ENCODE results near the gene NBPF3. TPM values are rescaled to one million over a fixed set of nuclear protein-coding genes. Genes with fewer than 3 reads are reported as not detected.
"Not testable (repeated sequence)": the region's sequence is repeated elsewhere in the genome, so short reads cannot be mapped to it uniquely, and the experiment has no call there.

The NBPF3 gene
- polyA plus RNA-seq, 2 donors = 1.1 to 2.4 TPM

DNA sequence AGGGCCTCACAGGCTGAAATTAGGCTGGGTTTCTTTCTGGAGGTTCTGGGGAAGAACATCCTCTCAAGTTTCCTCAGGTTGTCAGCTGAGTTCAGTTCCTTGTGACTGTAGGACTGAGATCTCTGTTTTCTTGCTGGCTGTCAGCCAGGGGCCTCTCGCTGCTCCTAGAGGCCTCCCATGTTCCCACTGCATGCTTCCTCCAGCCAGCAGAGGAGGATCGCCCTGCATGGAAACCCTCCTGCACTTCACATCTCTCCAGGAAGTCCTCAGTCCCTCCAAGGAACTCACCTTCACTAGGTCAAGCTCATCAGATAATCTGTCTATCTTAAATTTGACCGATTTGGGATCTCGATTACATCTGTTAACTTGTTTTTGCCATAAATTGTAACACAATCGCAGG is 15.0 kb downstream of the NBPF3 start:
- not testable (repeated sequence) for H3K36me3 ChIP-seq (ENCODE audit: control insufficient read depth in 2 of 2, insufficient read depth in 2 of 2, low read length in 1 of 2); H3K27ac ChIP-seq (ENCODE audit: low read depth in 2 of 2, low read length in 1 of 2); H3K9me3 ChIP-seq (ENCODE audit: control insufficient read depth in 2 of 2, insufficient read depth in 1 of 2, low read depth in 1 of 2, low read length in 1 of 2); H3K4me1 ChIP-seq (ENCODE audit: control insufficient read depth in 2 of 2, insufficient read depth in 2 of 2, low read length in 1 of 2); H3K27me3 ChIP-seq (ENCODE audit: control insufficient read depth in 1 of 2, insufficient read depth in 2 of 2, low read length in 2 of 2); H3K4me3 ChIP-seq (ENCODE audit: low read depth in 1 of 2, low read length in 2 of 2)
- 93 to 95% methylated on average over 4 of the region's 5 CpGs for WGBS, 2 donors

DNA sequence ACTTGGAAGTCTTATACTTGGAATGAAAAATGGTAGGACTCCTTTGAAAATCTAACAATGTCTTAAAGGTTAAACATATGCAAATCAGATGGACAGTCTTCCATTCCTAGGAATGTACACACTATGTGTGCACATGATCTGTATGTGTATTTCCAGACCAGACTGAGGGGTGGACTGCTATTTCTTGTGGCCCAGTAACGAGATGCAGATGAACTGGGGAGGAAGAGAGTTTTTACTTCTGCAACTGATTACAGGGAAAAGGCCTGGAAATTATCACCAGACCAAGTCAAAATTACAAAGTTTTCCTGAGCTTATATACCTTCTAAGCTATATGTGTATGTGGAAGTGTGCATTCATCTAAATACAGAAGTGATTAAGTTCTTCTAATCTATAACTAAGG is 17.7 kb downstream of the NBPF3 start:
- Histone ChIP-seq H3K27me3 (ENCODE audit: control insufficient read depth in 1 of 2, insufficient read depth in 2 of 2, low read length in 2 of 2) (no peaks in the 10 kb centered on the region), H3K9me3 (ENCODE audit: control insufficient read depth in 2 of 2, insufficient read depth in 1 of 2, low read depth in 1 of 2, low read length in 1 of 2) (no peaks in the 10 kb centered on the region)

DNA sequence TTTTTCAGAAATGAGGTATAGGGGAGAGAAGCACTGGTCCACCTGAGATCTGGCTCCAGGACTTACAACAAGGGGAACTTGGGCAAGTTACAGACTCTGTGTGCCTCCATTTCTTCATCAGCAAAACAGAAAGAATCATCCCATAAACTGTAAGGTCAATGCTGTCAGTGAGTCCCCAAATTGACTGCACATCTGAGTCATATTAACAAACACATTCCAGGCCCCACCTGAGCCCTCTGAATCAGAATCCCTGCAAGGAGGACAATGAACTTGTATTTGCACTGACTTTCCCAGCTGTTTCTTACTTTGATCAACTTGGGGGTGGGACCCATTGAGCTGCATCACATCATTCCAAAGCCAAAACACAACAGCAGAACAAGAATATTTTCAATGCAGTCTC is 25.2 kb downstream of the NBPF3 start:
- not testable (repeated sequence) for H3K9me3 ChIP-seq (ENCODE audit: control insufficient read depth in 2 of 2, insufficient read depth in 1 of 2, low read depth in 1 of 2, low read length in 1 of 2); H3K27me3 ChIP-seq (ENCODE audit: control insufficient read depth in 1 of 2, insufficient read depth in 2 of 2, low read length in 2 of 2); H3K36me3 ChIP-seq (ENCODE audit: control insufficient read depth in 2 of 2, insufficient read depth in 2 of 2, low read length in 1 of 2); H3K4me1 ChIP-seq (ENCODE audit: control insufficient read depth in 2 of 2, insufficient read depth in 2 of 2, low read length in 1 of 2); H3K27ac ChIP-seq (ENCODE audit: low read depth in 2 of 2, low read length in 1 of 2); H3K4me3 ChIP-seq (ENCODE audit: low read depth in 1 of 2, low read length in 2 of 2)

More for the DNA sequence above, 17.7 kb downstream of the NBPF3 start:
- H3K36me3 ChIP-seq (ENCODE audit: control insufficient read depth in 2 of 2, insufficient read depth in 2 of 2, low read length in 1 of 2) = peaks cover 0 to 2% of the 10 kb centered on the region in 2 donors
- no peak overlapping the region for H3K4me3 ChIP-seq (ENCODE audit: low read depth in 1 of 2, low read length in 2 of 2)
- H3K4me1 ChIP-seq (ENCODE audit: control insufficient read depth in 2 of 2, insufficient read depth in 2 of 2, low read length in 1 of 2) = no peaks in the 10 kb centered on the region
- no peak overlapping the region for H3K27ac ChIP-seq (ENCODE audit: low read depth in 2 of 2, low read length in 1 of 2)
- 93 to 94% methylated on average over 1 of the region's 1 CpG for WGBS, 2 donors

DNA sequence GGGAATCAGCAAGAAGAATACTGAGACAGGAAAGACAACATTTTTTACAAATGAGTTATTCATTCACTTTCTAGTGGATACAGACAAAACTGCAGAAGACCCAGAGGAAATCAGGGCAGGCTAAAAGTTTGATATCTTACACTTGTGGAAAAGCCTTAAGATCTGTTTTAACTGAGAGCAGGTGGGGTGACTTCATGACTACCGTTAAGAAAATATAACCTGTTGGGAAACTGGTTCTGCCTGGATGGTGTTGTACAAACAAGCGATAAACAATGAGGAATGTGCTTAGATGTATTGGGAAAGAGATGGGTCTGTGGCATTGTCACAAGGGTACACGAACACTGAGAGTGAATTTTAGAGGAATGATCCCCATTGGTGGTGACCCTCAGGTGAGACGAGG is 28.0 kb downstream of the NBPF3 start:
- H3K9me3 ChIP-seq (ENCODE audit: control insufficient read depth in 2 of 2, insufficient read depth in 1 of 2, low read depth in 1 of 2, low read length in 1 of 2); H3K4me1 ChIP-seq (ENCODE audit: control insufficient read depth in 2 of 2, insufficient read depth in 2 of 2, low read length in 1 of 2); H3K36me3 ChIP-seq (ENCODE audit: control insufficient read depth in 2 of 2, insufficient read depth in 2 of 2, low read length in 1 of 2); H3K4me3 ChIP-seq (ENCODE audit: low read depth in 1 of 2, low read length in 2 of 2); H3K27ac ChIP-seq (ENCODE audit: low read depth in 2 of 2, low read length in 1 of 2); H3K27me3 ChIP-seq (ENCODE audit: control insufficient read depth in 1 of 2, insufficient read depth in 2 of 2, low read length in 2 of 2): not testable (repeated sequence)
- 66 to 69% methylated on average over 4 of the region's 4 CpGs for WGBS, 2 donors

DNA sequence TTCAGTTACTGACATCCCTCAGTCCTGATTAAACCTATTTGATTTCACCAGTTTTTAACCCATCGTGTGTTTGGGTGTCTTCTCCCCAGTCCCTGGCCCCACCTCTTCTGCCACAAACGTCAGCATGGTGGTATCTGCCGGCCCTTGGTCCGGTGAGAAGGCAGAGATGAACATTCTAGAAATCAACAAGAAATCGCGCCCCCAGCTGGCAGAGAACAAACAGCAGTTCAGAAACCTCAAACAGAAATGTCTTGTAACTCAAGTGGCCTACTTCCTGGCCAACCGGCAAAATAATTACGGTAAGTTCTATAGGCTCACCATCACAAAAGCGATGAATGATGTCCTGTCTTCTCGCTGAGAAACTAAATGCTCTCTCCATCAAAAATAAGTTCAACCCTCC is 28.7 kb downstream of the NBPF3 start:
- Histone ChIP-seq H3K4me1 (ENCODE audit: control insufficient read depth in 2 of 2, insufficient read depth in 2 of 2, low read length in 1 of 2) (no peaks in the 10 kb centered on the region), H3K36me3 (ENCODE audit: control insufficient read depth in 2 of 2, insufficient read depth in 2 of 2, low read length in 1 of 2) (no peaks in the 10 kb centered on the region), H3K4me3 (ENCODE audit: low read depth in 1 of 2, low read length in 2 of 2) (no peak overlapping the region), H3K27ac (ENCODE audit: low read depth in 2 of 2, low read length in 1 of 2) (no peak overlapping the region), H3K27me3 (ENCODE audit: control insufficient read depth in 1 of 2, insufficient read depth in 2 of 2, low read length in 2 of 2) (no peaks in the 10 kb centered on the region), H3K9me3 (ENCODE audit: control insufficient read depth in 2 of 2, insufficient read depth in 1 of 2, low read depth in 1 of 2, low read length in 1 of 2) (no peaks in the 10 kb centered on the region)
- WGBS, 2 donors = 53 to 56% methylated on average over 10 of the region's 10 CpGs

DNA sequence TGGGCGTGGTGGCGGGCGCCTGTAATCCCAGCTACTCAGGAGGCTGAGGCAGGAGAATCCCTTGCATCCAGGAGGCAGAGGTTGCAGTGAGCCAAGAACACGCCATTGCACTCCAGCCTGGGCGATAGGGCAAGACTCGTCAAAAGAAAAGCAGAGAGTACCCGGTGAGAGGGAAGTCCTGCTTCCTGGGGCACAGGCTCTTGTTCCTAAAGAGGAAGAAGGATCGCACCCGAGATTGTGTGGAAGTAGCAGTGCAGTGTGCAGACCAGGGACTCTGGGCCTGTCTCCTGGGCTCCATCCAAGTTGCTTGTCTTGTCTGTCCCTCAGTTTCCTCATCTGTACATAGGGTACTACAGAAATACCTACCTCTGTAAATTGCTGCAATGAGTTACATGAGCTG is 29.6 kb downstream of the NBPF3 start:
- Histone ChIP-seq H3K9me3 (ENCODE audit: control insufficient read depth in 2 of 2, insufficient read depth in 1 of 2, low read depth in 1 of 2, low read length in 1 of 2) (no peaks in the 10 kb centered on the region), H3K4me1 (ENCODE audit: control insufficient read depth in 2 of 2, insufficient read depth in 2 of 2, low read length in 1 of 2) (no peaks in the 10 kb centered on the region), H3K36me3 (ENCODE audit: control insufficient read depth in 2 of 2, insufficient read depth in 2 of 2, low read length in 1 of 2) (no peaks in the 10 kb centered on the region), H3K4me3 (ENCODE audit: low read depth in 1 of 2, low read length in 2 of 2) (no peak overlapping the region), H3K27me3 (ENCODE audit: control insufficient read depth in 1 of 2, insufficient read depth in 2 of 2, low read length in 2 of 2) (no peaks in the 10 kb centered on the region), H3K27ac (ENCODE audit: low read depth in 2 of 2, low read length in 1 of 2) (no peak overlapping the region)
- whole genome bisulfite sequencing, 2 donors = 93 to 96% methylated on average over 9 of the region's 9 CpGs

DNA sequence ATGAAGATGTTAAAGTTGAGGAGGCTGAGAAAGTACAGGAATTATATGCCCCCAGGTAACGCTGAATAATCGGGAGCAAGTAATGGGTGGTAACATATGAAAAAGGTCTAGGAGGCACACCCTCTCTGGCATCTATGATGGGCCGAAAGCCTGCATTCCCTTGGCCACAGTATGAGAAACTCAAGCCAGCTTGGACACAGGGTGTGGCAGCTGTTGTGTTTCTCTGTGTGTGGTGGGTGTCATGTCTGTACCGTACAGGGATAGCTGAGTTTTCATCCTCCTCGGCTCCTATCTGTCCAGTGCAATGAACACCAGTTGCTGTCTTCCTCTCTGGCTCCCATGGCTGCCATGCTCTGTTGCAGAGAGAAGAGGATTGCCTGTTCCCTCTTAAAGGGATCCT is 32.9 kb downstream of the NBPF3 start:
- Histone ChIP-seq H3K36me3 (ENCODE audit: control insufficient read depth in 2 of 2, insufficient read depth in 2 of 2, low read length in 1 of 2) (peaks cover 0 to under 1% of the 10 kb centered on the region in 2 donors), H3K4me1 (ENCODE audit: control insufficient read depth in 2 of 2, insufficient read depth in 2 of 2, low read length in 1 of 2) (no peaks in the 10 kb centered on the region), H3K27ac (ENCODE audit: low read depth in 2 of 2, low read length in 1 of 2) (no peak overlapping the region), H3K9me3 (ENCODE audit: control insufficient read depth in 2 of 2, insufficient read depth in 1 of 2, low read depth in 1 of 2, low read length in 1 of 2) (no peaks in the 10 kb centered on the region), H3K4me3 (ENCODE audit: low read depth in 1 of 2, low read length in 2 of 2) (no peak overlapping the region), H3K27me3 (ENCODE audit: control insufficient read depth in 1 of 2, insufficient read depth in 2 of 2, low read length in 2 of 2) (no peaks in the 10 kb centered on the region)
- WGBS, 2 donors = 81 to 82% methylated on average over 5 of the region's 5 CpGs

DNA sequence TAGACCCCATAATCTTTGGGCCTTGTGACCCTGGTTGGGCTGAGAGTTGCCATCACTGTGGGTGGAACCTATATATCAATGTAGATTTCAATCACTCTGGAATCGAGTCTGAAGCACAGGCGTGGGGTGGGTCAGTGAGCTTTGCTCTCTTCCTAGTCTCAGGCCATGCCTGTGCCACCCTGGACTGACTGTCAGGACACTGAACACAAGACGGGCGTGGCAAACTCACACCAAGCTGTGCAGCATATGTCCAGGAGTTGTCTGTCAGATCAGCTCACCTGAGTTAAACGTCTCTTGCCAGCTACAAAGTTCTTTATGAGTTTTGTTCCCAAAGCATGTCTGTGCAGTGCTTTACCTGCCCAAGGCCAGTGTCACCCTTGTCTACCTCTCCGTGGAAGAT is 38.4 kb downstream of the NBPF3 start:
- Histone ChIP-seq H3K27ac (ENCODE audit: low read depth in 2 of 2, low read length in 1 of 2) (no peak overlapping the region), H3K4me3 (ENCODE audit: low read depth in 1 of 2, low read length in 2 of 2) (no peak overlapping the region), H3K27me3 (ENCODE audit: control insufficient read depth in 1 of 2, insufficient read depth in 2 of 2, low read length in 2 of 2) (no peaks in the 10 kb centered on the region), H3K9me3 (ENCODE audit: control insufficient read depth in 2 of 2, insufficient read depth in 1 of 2, low read depth in 1 of 2, low read length in 1 of 2) (no peaks in the 10 kb centered on the region), H3K4me1 (ENCODE audit: control insufficient read depth in 2 of 2, insufficient read depth in 2 of 2, low read length in 1 of 2) (no peaks in the 10 kb centered on the region), H3K36me3 (ENCODE audit: control insufficient read depth in 2 of 2, insufficient read depth in 2 of 2, low read length in 1 of 2) (peaks cover 0 to 6% of the 10 kb centered on the region in 2 donors)
- WGBS, 2 donors = 84 to 90% methylated on average over 6 of the region's 6 CpGs

DNA sequence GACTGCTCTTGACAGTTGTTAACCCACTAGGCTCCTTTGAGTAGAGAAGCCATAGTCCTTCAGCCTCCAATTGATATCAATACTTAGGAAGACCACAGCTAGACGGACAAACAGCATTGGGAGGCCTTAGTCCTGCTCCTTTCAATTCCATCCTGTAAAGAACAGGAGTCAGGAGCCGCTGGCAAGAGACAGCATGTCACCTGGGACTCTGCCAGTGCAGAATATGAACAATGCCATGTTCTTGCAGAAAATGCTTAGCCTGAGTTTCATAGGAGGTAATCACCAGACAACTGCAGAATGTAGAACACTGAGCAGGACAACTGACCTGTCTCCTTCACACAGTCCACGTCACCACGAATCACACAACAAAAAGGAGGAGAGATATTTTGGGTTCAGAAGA is 43.9 kb downstream of the NBPF3 start:
- H3K9me3 ChIP-seq (ENCODE audit: control insufficient read depth in 2 of 2, insufficient read depth in 1 of 2, low read depth in 1 of 2, low read length in 1 of 2); H3K27ac ChIP-seq (ENCODE audit: low read depth in 2 of 2, low read length in 1 of 2); H3K27me3 ChIP-seq (ENCODE audit: control insufficient read depth in 1 of 2, insufficient read depth in 2 of 2, low read length in 2 of 2); H3K4me1 ChIP-seq (ENCODE audit: control insufficient read depth in 2 of 2, insufficient read depth in 2 of 2, low read length in 1 of 2); H3K4me3 ChIP-seq (ENCODE audit: low read depth in 1 of 2, low read length in 2 of 2); H3K36me3 ChIP-seq (ENCODE audit: control insufficient read depth in 2 of 2, insufficient read depth in 2 of 2, low read length in 1 of 2): not testable (repeated sequence)
- 85 to 88% methylated on average over 2 to 3 of the region's 4 CpGs for WGBS, 2 donors

DNA sequence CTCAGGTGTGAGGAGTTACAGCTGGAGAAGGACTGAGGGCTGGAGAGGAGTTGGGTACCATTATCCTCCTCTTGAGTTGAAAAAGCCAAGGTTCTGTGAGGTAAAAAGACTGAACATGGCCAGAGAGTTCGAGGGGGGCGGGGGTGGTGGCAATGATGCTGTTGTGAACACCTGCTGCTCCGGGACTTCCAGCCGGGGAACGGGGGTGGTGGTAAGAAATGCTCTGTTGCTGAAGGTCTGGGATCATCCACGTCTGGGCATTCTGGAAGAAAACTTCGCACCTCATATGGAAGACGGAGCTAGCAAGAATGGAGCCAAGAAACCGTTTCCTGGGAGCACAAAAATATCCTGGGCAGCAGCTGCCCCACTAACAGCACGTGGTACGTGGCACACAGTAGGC is 49.2 kb downstream of the NBPF3 start:
- WGBS, 2 donors = 82 to 88% methylated on average over 11 of the region's 11 CpGs
- H3K27ac ChIP-seq (ENCODE audit: low read depth in 2 of 2, low read length in 1 of 2) = no peak overlapping the region
- H3K4me1 ChIP-seq (ENCODE audit: control insufficient read depth in 2 of 2, insufficient read depth in 2 of 2, low read length in 1 of 2) = peaks cover 0 to 2% of the 10 kb centered on the region in 2 donors
- H3K9me3 ChIP-seq (ENCODE audit: control insufficient read depth in 2 of 2, insufficient read depth in 1 of 2, low read depth in 1 of 2, low read length in 1 of 2) = no peaks in the 10 kb centered on the region
- H3K36me3 ChIP-seq (ENCODE audit: control insufficient read depth in 2 of 2, insufficient read depth in 2 of 2, low read length in 1 of 2) = no peaks in the 10 kb centered on the region
- H3K27me3 ChIP-seq (ENCODE audit: control insufficient read depth in 1 of 2, insufficient read depth in 2 of 2, low read length in 2 of 2) = no peaks in the 10 kb centered on the region
- no peak overlapping the region for H3K4me3 ChIP-seq (ENCODE audit: low read depth in 1 of 2, low read length in 2 of 2)
